Panc1 (cell line): ENCODE results near the gene FSTL4.

Source experiments
- CTCF ChIP-seq: fragments of 450-650 bp; IDR thresholded peaks from 2 replicates; pipeline ENCODE4 v1.5.1; 2017; ENCODE audit warnings: mild to moderate bottlenecking
- POLR2AphosphoS5 ChIP-seq: IDR thresholded peaks from 2 replicates; pipeline ENCODE4 v1.6.1; 2012; ENCODE audit warnings: mild to moderate bottlenecking, low read depth, low read length, moderate library complexity

GRCh38 chr5:133285583-133286021 lies 326.7 kb downstream of the FSTL4 start:
- TF ChIP-seq CTCF (no peak), POLR2AphosphoS5 (no peak)
